Measurements from ENCODE around the gene DNAJA3. TPM values are rescaled to one million over a fixed set of nuclear protein-coding genes. Genes with fewer than 3 reads are reported as not detected.

Gene DNAJA3
- total RNA-seq, result 10 to 100 TPM; 22.4 to 23.6 TPM
- long read RNA-seq, donor 1, transcript DNAJA3-202 (11 exons, 2,591 nt), result major isoform, 16 of 27 reads
- long read RNA-seq, donor 1, transcript DNAJA3-201 (12 exons, 2,763 nt), result minor isoform, 5 of 27 reads
- long read RNA-seq, donor 1, partial matches to known transcripts, result 2 of 27 reads
- long read RNA-seq, donor 1, other reads (novel, unspliced or antisense), result 4 of 27 reads
- long read RNA-seq, donor 2, transcript DNAJA3-202 (11 exons, 2,591 nt), result major isoform, 74 of 104 reads
- long read RNA-seq, donor 2, transcript DNAJA3-201 (12 exons, 2,763 nt), result minor isoform, 12 of 104 reads
- long read RNA-seq, donor 2, partial matches to known transcripts, result 14 of 104 reads
- long read RNA-seq, donor 2, other reads (novel, unspliced or antisense), result 4 of 104 reads

GRCh38 chr16:4425378-4426020, at the start of gene DNAJA3:
Gene DNAJA3 (plus strand): TSS chr16:4425868. CDS start chr16:4425882, 14 bp downstream.
- peak; percentile 97 for DNase-seq (ENCODE audit: low spot score)
- intact Hi-C loops (cut with DNase I), result no loop called here

GRCh38 chr16:4376126-4376892, 49.4 kb upstream of the DNAJA3 start:
- intact Hi-C loops (cut with DNase I), result no loop called here
- DNase-seq (ENCODE audit: low spot score), result peak; percentile 97

GRCh38 chr16:4376893-4377572, 48.6 kb upstream of the DNAJA3 start:
- intact Hi-C loops (cut with DNase I), result no loop called here
- no peak for DNase-seq (ENCODE audit: low spot score)

- DNase-seq (ENCODE audit: low spot score), result no peak
- intact Hi-C loops (cut with DNase I), result no loop called here
These were observed 48.0 kb upstream of the DNAJA3 start for GRCh38 chr16:4377573-4378154.

- intact Hi-C loops (cut with DNase I), result no loop called here
- peak; percentile 94 for DNase-seq (ENCODE audit: low spot score)
These were observed 47.5 kb upstream of the DNAJA3 start for GRCh38 chr16:4378161-4378666.

GRCh38 chr16:4378999-4379690, 46.5 kb upstream of the DNAJA3 start:
- DNase-seq (ENCODE audit: low spot score), result no peak
- intact Hi-C loops (cut with DNase I), result no loop called here

GRCh38 chr16:4380119-4381063, 45.3 kb upstream of the DNAJA3 start:
- DNase-seq (ENCODE audit: low spot score), result no peak
- intact Hi-C loops (cut with DNase I), result no loop called here

- no peak for DNase-seq (ENCODE audit: low spot score)
- intact Hi-C loops (cut with DNase I), result no loop called here
These were observed 44.4 kb upstream of the DNAJA3 start for GRCh38 chr16:4381072-4381934.

GRCh38 chr16:4381935-4382794, 43.5 kb upstream of the DNAJA3 start:
- intact Hi-C loops (cut with DNase I), result no loop called here
- DNase-seq (ENCODE audit: low spot score), result no peak

GRCh38 chr16:4382795-4383357, 42.8 kb upstream of the DNAJA3 start:
- intact Hi-C loops (cut with DNase I), result no loop called here
- DNase-seq (ENCODE audit: low spot score), result no peak

GRCh38 chr16:4383591-4384444, 41.9 kb upstream of the DNAJA3 start:
- DNase-seq (ENCODE audit: low spot score), result no peak
- intact Hi-C loops (cut with DNase I), result no loop called here

GRCh38 chr16:4384509-4384942, 41.1 kb upstream of the DNAJA3 start:
- no peak for DNase-seq (ENCODE audit: low spot score)
- intact Hi-C loops (cut with DNase I), result no loop called here

GRCh38 chr16:4385066-4385788, 40.4 kb upstream of the DNAJA3 start:
- intact Hi-C loops (cut with DNase I), result no loop called here
- no peak for DNase-seq (ENCODE audit: low spot score)

Data from posterior vena cava (tissue), 2 donors.